BE2C (cell line): ENCODE results near the gene PARD3.

Source experiments
- DNase-seq: peaks from one replicate; pipeline ENCODE4 v3.0.0-alpha.2; 2020
- H3K27me3 ChIP-seq: fragments of 250-450 bp; sonication (Bioruptor Pico); 2 replicates; pipeline ENCODE4 v1.5.1; 2020; ENCODE audit warnings: mild to moderate bottlenecking
- H3K36me3 ChIP-seq: fragments of 250-450 bp; sonication (Bioruptor Pico); 2 replicates; pipeline ENCODE4 v1.5.1; 2020; ENCODE audit warnings: mild to moderate bottlenecking
- H3K4me1 ChIP-seq: fragments of 250-450 bp; sonication (Bioruptor Pico); 2 replicates; pipeline ENCODE4 v1.5.1; 2020
- H3K4me3 ChIP-seq: 2 replicates; pipeline ENCODE4 v1.5.1; 2011; ENCODE audit warnings: low read depth, low read length
- H3K9me3 ChIP-seq: fragments of 250-450 bp; sonication (Bioruptor Pico); 2 replicates; pipeline ENCODE4 v1.5.1; 2020
- CTCF ChIP-seq: IDR thresholded peaks from 2 replicates; pipeline ENCODE4 v1.5.1; 2012; ENCODE audit warnings: mild to moderate bottlenecking, low read depth, low read length

The PARD3 gene

GRCh38 chr10:34081948-34082347 is 733.1 kb downstream of the PARD3 start:
- Histone ChIP-seq H3K9me3 (no peaks in the 10 kb centered on the region), H3K27me3 (no peaks in the 10 kb centered on the region), H3K4me3 (no peak overlapping the region), H3K4me1 (no peaks in the 10 kb centered on the region), H3K36me3 (no peaks in the 10 kb centered on the region)
- no peak for DNase-seq
- peak; percentile 41 for TF ChIP-seq CTCF

GRCh38 chr10:34081347-34081743 is 733.8 kb downstream of the PARD3 start:
- H3K27me3 ChIP-seq = no peaks in the 10 kb centered on the region
- no peak overlapping the region for H3K4me3 ChIP-seq
- no peak for TF ChIP-seq CTCF
- H3K36me3 ChIP-seq = no peaks in the 10 kb centered on the region
- H3K9me3 ChIP-seq = no peaks in the 10 kb centered on the region
- no peak for DNase-seq
- no peaks in the 10 kb centered on the region for H3K4me1 ChIP-seq

DNA sequence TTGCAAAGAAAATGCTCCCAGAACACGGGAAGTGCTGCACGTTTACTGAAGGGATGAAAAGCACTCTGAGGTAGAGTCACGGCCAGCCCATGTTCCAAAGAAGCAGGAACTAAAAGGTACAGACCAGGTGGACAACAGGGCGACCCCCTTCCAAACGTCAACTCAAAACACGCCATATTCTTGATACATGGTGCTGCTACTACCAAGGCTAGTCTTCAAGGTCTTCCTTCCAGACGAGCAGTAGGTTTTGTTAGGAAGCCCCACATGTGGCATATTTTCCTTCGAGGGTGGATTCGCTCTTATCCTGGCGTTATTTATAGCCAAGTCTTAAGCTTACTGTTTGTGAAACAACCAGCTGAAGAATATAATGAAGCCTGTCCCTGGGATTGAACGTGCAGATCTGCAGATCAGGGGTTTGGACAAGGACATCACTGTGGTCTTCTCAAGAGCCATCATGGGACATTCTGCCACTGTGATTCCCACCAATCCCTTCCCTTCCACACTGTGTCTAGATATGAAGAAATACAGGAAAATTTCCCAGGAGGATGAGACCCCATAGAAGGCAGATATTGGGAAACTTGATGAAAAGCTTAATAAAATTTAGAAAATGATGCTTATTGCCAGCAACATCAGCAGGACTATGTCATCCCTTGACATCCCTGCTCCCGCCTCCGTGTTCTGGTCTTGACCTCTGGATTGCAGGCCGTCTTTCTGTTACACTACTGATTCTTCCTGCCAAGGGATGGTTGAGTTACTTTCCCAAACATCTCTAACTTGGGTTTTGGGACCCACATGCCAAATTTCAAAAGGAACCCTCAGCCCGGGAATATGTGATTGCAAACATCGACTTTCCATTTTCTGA is 734.4 kb downstream of the PARD3 start:
- no peaks in the 10 kb centered on the region for H3K36me3 ChIP-seq
- no peak for TF ChIP-seq CTCF

DNA sequence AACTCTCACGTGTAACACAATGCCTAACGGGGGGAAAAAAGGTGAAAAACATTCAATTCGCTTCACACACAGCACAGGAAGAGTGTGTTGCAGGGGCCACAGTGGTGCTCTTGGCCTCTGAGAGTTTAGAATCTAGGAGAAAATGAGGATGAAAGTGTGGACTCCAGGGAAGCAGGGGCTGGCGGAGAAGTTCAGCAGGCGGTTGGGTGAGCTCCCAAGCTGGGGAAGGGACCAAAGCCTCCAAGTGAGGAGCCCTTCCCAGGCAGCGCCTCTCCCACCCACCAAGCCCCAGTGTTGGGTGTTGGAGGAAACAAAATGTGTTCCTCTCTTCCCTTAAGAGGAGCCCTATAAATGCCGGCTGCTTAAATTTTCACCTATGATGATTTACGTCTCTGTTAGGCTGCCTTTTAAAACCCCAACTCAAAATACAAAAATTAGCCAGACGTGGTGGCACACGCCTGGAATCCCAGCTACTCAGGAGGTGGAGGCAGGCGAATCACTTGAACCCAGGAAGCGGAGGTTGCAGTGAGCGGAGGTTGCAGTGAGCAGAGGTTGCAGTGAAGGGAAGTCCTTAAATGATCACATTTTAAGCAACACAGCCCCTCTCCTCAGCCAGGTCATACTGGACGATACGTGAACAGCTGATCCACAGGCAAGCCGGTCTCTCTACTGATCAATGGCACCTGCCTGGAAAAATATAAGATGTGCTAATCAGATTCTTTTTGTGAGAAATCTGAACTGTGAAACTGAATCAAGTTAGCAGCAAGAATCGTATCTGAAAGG is 735.2 kb downstream of the PARD3 start:
- H3K4me1 ChIP-seq = no peaks in the 10 kb centered on the region
- no peak for DNase-seq
- no peak overlapping the region for H3K4me3 ChIP-seq
- no peaks in the 10 kb centered on the region for H3K27me3 ChIP-seq
- no peak for TF ChIP-seq CTCF
- no peaks in the 10 kb centered on the region for H3K9me3 ChIP-seq
- no peaks in the 10 kb centered on the region for H3K36me3 ChIP-seq

More for the DNA sequence above, 734.4 kb downstream of the PARD3 start:
- Histone ChIP-seq H3K9me3 (no peaks in the 10 kb centered on the region), H3K27me3 (no peaks in the 10 kb centered on the region), H3K4me1 (no peaks in the 10 kb centered on the region), H3K4me3 (no peak overlapping the region)
- DNase-seq = no peak

- DNase-seq = no peak
Measured at GRCh38 chr10:34078745-34079470, 736.2 kb downstream of the PARD3 start.

More at GRCh38 chr10:34078745-34079470, 736.2 kb downstream of the PARD3 start:
- Histone ChIP-seq H3K36me3 (no peaks in the 10 kb centered on the region), H3K4me1 (no peaks in the 10 kb centered on the region), H3K9me3 (no peaks in the 10 kb centered on the region), H3K4me3 (no peak overlapping the region), H3K27me3 (no peaks in the 10 kb centered on the region)
- TF ChIP-seq CTCF = no peak
